Activated B cell treated with CpG ODN at 0.5 μM for 24 hours (primary cell): ENCODE results near the gene GPR149. TPM values are rescaled to one million over a fixed set of nuclear protein-coding genes. Genes with fewer than 3 reads are reported as not detected.
"Not testable (repeated sequence)": the region's sequence is repeated elsewhere in the genome, so short reads cannot be mapped to it uniquely, and the experiment has no call there.

Experiments used
- ATAC-seq: fragments of 200-7000 bp; cut with Tn5 transposase; one replicate; pipeline ENCODE4 v1.10.0; 2021; ENCODE audit warnings: low read depth, mild to moderate bottlenecking, moderate library complexity
- CTCF ChIA-PET: fragments of 350-600 bp; sonication (Branson Sonifier 250); formaldehyde crosslinking; loops from one replicate; lab custom pipeline; 2021; ENCODE audit warnings: antibody characterized with exemption; lab: Charles Lee
- POLR2A ChIA-PET: fragments of 350-600 bp; sonication (Branson Sonifier 250); formaldehyde crosslinking; loops from one replicate; lab custom pipeline; 2021; ENCODE audit warnings: antibody characterized with exemption; lab: Charles Lee
- DNase-seq: peaks from one replicate; pipeline ENCODE4 v3.0.0; 2022
- H3K27ac Mint-ChIP-seq: one replicate; pipeline ENCODE4 v1.8.0; 2020; ENCODE audit warnings: mixed read lengths
- H3K27me3 Mint-ChIP-seq: one replicate; pipeline ENCODE4 v1.8.0; 2021; ENCODE audit warnings: mixed read lengths
- H3K36me3 Mint-ChIP-seq: one replicate; pipeline ENCODE4 v1.8.0; 2021; ENCODE audit warnings: low read depth, mixed read lengths
- H3K4me1 Mint-ChIP-seq: one replicate; pipeline ENCODE4 v1.8.0; 2021; ENCODE audit warnings: mixed read lengths
- H3K4me3 Mint-ChIP-seq: one replicate; pipeline ENCODE4 v1.8.0; 2020; ENCODE audit warnings: mild to moderate bottlenecking, mixed read lengths
- H3K9me3 Mint-ChIP-seq: one replicate; pipeline ENCODE4 v1.8.0; 2020; ENCODE audit warnings: mixed read lengths
- intact Hi-C: fragments of 100-400 bp; cut with micrococcal nuclease; formaldehyde crosslinking; loops from one replicate; pipeline ENCODE4 v1.15.1; 2024
- total RNA-seq: library from RNA; stranded (reverse); gene quantifications from 2 replicates; pipeline ENCODE4 v1.2.3, GENCODE V29; 2022
- TF ChIP-seq, protein P1 (sequence below): fragments of 200-600 bp; IDR thresholded peaks from one replicate; pipeline ENCODE4 v1.8.0; 2022; ENCODE audit warnings: antibody characterized with exemption, mild to moderate bottlenecking

GPR149 gene
- total RNA-seq, 1 donor from 2014 or later = not detected

DNA sequence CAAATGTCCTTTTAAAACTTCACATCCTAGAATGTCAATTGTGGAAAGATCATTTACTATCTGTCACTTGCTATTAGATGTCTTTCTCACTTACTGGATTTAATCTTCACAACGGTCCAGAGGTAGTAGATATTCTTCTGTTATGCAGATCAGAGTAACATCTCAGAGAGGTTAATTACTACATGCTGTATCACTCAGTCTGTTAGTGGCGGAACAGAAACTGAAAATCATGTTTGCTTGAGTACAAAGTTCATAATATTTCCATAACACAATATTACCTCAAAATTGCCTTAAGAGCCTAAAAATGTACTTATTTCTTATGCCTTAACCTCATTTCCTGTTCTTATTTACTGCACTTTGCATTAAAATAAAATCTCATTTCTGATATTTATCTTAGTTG, 28.6 kb upstream of the GPR149 start:
- TF ChIP-seq, protein P1, sequence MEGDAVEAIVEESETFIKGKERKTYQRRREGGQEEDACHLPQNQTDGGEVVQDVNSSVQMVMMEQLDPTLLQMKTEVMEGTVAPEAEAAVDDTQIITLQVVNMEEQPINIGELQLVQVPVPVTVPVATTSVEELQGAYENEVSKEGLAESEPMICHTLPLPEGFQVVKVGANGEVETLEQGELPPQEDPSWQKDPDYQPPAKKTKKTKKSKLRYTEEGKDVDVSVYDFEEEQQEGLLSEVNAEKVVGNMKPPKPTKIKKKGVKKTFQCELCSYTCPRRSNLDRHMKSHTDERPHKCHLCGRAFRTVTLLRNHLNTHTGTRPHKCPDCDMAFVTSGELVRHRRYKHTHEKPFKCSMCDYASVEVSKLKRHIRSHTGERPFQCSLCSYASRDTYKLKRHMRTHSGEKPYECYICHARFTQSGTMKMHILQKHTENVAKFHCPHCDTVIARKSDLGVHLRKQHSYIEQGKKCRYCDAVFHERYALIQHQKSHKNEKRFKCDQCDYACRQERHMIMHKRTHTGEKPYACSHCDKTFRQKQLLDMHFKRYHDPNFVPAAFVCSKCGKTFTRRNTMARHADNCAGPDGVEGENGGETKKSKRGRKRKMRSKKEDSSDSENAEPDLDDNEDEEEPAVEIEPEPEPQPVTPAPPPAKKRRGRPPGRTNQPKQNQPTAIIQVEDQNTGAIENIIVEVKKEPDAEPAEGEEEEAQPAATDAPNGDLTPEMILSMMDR = no peak
- H3K4me3 Mint-ChIP-seq = no peak overlapping the region

DNA sequence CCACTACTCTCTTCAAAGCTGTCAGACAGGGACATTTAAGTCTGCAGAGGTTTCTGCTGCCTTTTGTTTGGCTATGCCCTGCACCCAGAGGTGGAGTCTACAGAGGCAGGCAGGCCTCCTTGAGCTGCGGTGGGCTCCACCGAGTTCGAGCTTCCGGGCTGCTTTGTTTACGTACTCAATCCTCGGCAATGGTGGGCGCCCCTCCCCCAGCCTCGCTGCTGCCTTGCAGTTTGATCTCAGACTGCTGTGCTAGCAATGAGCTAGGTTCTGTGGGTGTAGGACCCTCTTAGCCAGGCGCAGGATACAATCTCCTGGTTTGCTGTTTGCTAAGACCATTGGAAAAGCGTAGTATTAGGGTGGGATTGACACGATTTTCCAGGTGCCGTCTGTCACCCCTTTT, 9.1 kb upstream of the GPR149 start:
- CTCF ChIA-PET, DNase-seq, H3K27ac Mint-ChIP-seq, ATAC-seq, intact Hi-C loops, H3K4me1 Mint-ChIP-seq, H3K9me3 Mint-ChIP-seq, H3K36me3 Mint-ChIP-seq, H3K4me3 Mint-ChIP-seq, H3K27me3 Mint-ChIP-seq, POLR2A ChIA-PET: not testable (repeated sequence)

More for the DNA sequence above, 28.6 kb upstream of the GPR149 start:
- no peak overlapping the region for H3K27ac Mint-ChIP-seq
- H3K4me1 Mint-ChIP-seq = no peaks in the 10 kb centered on the region
- H3K27me3 Mint-ChIP-seq = no peaks in the 10 kb centered on the region
- H3K9me3 Mint-ChIP-seq = no peaks in the 10 kb centered on the region
- ChIA-PET POLR2A (no interaction called here), CTCF (no interaction called here)
- H3K36me3 Mint-ChIP-seq = no peaks in the 10 kb centered on the region
- intact Hi-C loops = no loop called here
- ATAC-seq (no peak), DNase-seq (no peak)

DNA sequence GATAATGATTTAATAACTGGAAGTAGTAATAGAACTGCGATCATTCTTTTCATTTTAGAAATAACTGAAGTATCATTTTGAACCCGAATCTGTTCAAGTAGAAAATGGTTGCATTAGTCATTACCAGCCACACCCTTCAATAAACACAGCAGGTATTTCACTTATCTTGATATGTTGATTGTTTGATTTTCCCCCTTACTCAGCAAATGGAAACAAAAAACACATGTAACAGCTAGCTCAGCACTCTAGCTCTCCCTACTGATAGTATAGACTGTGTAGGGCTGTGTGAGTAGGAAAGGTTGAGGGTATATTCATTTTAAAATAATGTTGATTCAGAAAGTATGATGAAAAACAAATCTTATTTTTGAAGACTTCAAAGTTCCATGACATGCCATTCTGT, 1.1 kb upstream of the GPR149 start:
- no peak overlapping the region for H3K27ac Mint-ChIP-seq
- H3K36me3 Mint-ChIP-seq = no peaks in the 10 kb centered on the region
- POLR2A ChIA-PET = no interaction called here
- no peaks in the 10 kb centered on the region for H3K4me1 Mint-ChIP-seq
- no peak overlapping the region for H3K4me3 Mint-ChIP-seq
- CTCF ChIA-PET = no interaction called here
- H3K27me3 Mint-ChIP-seq = peaks cover 31% of the 10 kb centered on the region
- intact Hi-C loops = no loop called here
- no peaks in the 10 kb centered on the region for H3K9me3 Mint-ChIP-seq
- ATAC-seq (no peak), DNase-seq (no peak)
- TF ChIP-seq, protein P1 = no peak

DNA sequence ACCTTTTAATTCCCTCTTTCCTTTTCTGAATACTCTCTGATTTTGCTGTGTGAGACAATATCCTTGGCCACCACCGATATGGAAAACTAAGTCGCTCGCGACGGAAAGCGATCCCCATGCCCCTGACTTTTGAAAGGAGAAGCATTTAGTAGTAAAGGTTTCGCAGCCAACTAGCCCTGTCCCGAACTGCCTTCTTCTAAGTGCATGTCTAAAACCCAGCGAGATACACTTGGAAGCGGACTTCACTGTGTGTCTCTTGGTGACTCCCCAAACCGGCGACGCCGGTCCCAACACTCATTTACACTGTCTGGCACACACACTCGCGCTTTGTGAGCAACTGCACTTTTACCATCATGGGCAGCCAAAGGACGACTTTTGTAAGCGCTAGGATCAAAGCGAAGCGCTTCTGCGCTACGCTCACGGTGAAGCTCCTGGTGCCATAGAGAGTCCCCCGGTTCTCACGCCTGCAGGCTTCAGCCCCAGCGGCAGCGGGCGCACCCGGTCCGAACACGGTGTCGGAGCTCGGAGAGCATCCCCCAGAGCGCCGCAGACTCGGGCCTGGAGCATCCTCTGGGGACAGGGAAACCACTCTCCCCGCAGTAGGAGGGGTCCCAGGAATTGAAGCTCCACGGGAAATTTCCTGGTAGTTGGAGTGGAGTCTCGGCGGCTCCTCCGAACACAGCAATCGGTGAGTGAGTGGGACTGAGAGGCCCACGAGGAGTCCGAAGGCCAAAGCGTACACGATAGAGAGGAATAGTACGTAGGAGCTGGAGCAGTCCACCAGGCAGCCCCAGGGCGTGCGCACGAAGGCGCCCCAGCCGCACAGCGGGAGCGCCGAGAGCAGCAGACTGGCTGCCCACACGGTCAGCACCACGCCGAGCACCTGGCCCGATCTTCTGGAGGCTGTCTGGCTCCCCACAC, 1.4 kb downstream of the GPR149 start:
- Mint-ChIP-seq H3K36me3 (no peaks in the 10 kb centered on the region), H3K27me3 (peaks cover 31% of the 10 kb centered on the region), H3K4me1 (no peaks in the 10 kb centered on the region), H3K4me3 (no peak overlapping the region), H3K9me3 (no peaks in the 10 kb centered on the region), H3K27ac (no peak overlapping the region)
- TF ChIP-seq, protein P1 = no peak
- ATAC-seq (no peak), DNase-seq (no peak)
- POLR2A ChIA-PET = no interaction called here
- CTCF ChIA-PET = no interaction called here
- intact Hi-C loops = no loop called here

DNA sequence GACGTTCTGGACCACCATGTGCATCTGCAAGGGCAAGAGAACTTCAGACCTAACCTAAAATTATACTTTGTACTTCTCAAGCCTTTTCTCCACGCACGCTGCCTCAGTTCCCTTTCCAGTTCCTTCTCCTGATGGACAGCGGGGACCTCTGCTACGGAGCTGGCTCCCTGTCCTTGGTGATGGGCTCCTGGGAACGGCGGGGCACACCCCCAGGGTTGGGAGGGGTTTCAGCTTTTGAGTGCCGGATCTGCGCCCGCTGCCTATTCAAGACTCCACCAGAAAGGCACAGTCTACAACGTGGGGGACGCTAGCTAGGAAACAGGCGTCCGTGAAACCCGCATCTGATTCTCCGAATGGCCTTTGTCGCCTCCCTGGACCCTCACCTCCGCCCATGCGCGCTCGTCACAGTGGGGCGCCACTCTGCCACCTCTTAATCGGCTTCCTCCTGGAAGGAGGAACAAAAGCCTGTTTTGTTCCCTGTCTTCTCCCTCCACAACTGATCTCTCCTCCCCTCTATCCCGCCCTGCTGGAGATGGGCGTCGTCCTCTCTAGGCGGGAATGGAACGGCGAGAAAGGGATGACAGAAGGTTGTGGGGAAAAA, 2.2 kb downstream of the GPR149 start:
- H3K4me1 Mint-ChIP-seq = no peaks in the 10 kb centered on the region
- H3K9me3 Mint-ChIP-seq = no peaks in the 10 kb centered on the region
- DNase-seq (no peak), ATAC-seq (no peak)
- intact Hi-C loops = no loop called here
- H3K27me3 Mint-ChIP-seq = peaks cover 31% of the 10 kb centered on the region
- ChIA-PET CTCF (no interaction called here), POLR2A (no interaction called here)
- H3K4me3 Mint-ChIP-seq = no peak overlapping the region
- TF ChIP-seq, protein P1 = no peak
- no peaks in the 10 kb centered on the region for H3K36me3 Mint-ChIP-seq
- no peak overlapping the region for H3K27ac Mint-ChIP-seq
